ENCODE data around the gene SESN2.
"Not testable (repeated sequence)": the region's sequence is repeated elsewhere in the genome, so short reads cannot be mapped to it uniquely, and the experiment has no call there.

The SESN2 gene

GRCh38 chr1:28291711-28292110 is 32.4 kb downstream of the SESN2 start:
- DNase-seq: no peak

GRCh38 chr1:28295936-28296335 is 36.6 kb downstream of the SESN2 start:
- no peak for DNase-seq

- DNase-seq: peak; percentile 86
These were observed 37.3 kb downstream of the SESN2 start for GRCh38 chr1:28296401-28297261.

GRCh38 chr1:28297826-28298225 is 38.5 kb downstream of the SESN2 start:
- no peak for DNase-seq

GRCh38 chr1:28298438-28298837 is 39.1 kb downstream of the SESN2 start:
- DNase-seq: no peak

GRCh38 chr1:28301368-28302174 is 42.3 kb downstream of the SESN2 start:
- DNase-seq: no peak

- DNase-seq: no peak
These were observed 42.9 kb downstream of the SESN2 start for GRCh38 chr1:28302247-28302646.

- DNase-seq: no peak
These were observed 47.1 kb downstream of the SESN2 start for GRCh38 chr1:28306301-28306949.

- DNase-seq: no peak
These were observed 49.4 kb downstream of the SESN2 start for GRCh38 chr1:28308750-28309149.

GRCh38 chr1:28309702-28310101 is 50.4 kb downstream of the SESN2 start:
- DNase-seq: no peak

GRCh38 chr1:28313702-28314546 is 54.6 kb downstream of the SESN2 start:
- no peak for DNase-seq

- no peak for DNase-seq
These were observed 55.2 kb downstream of the SESN2 start for GRCh38 chr1:28314547-28314941.

GRCh38 chr1:28317014-28317413 is 57.7 kb downstream of the SESN2 start:
- peak; percentile 4 for DNase-seq

- DNase-seq: peak; percentile 84
These were observed 62.9 kb downstream of the SESN2 start for GRCh38 chr1:28322194-28322593.

GRCh38 chr1:28323720-28324119 is 64.4 kb downstream of the SESN2 start:
- no peak for DNase-seq

- DNase-seq: no peak
These were observed 67.2 kb downstream of the SESN2 start for GRCh38 chr1:28326515-28326914.

GRCh38 chr1:28326984-28327383 is 67.7 kb downstream of the SESN2 start:
- DNase-seq: no peak

- DNase-seq: not testable (repeated sequence)
These were observed 68.1 kb downstream of the SESN2 start for GRCh38 chr1:28327431-28327830.

GRCh38 chr1:28328228-28328648 is 68.9 kb downstream of the SESN2 start:
- DNase-seq: peak; percentile 28

GRCh38 chr1:28329395-28330153 is 70.3 kb downstream of the SESN2 start:
- DNase-seq: peak; percentile 35
